HG02885 (cell line): ENCODE measurements around the gene ENO2.

Experiments used
- ATAC-seq: cut with Tn5 transposase; IDR thresholded peaks from one replicate; pipeline ENCODE4 v1.9.1; 2021; ENCODE audit warnings: mild to moderate bottlenecking; ENCODE audit not compliant: unreplicated experiment, poor library complexity

Gene ENO2

GRCh38 chr12:6909421-6910145, 4.8 kb upstream of the ENO2 start:
- ATAC-seq: no peak

GRCh38 chr12:6912164-6912935, 2.0 kb upstream of the ENO2 start:
- no peak for ATAC-seq

GRCh38 chr12:6914947-6915788, 788 bp downstream of the ENO2 start:
- ATAC-seq: no peak

- no peak for ATAC-seq
These were observed 1.5 kb downstream of the ENO2 start for GRCh38 chr12:6915789-6916285.

- no peak for ATAC-seq
These were observed 2.2 kb downstream of the ENO2 start for GRCh38 chr12:6916426-6917200.

GRCh38 chr12:6917491-6918231, 3.3 kb downstream of the ENO2 start:
- ATAC-seq: no peak

- ATAC-seq: no peak
These were observed 5.2 kb downstream of the ENO2 start for GRCh38 chr12:6919588-6919987.

- no peak for ATAC-seq
These were observed 7.2 kb downstream of the ENO2 start for GRCh38 chr12:6921539-6921938.

GRCh38 chr12:6921996-6922946, 7.9 kb downstream of the ENO2 start:
- no peak for ATAC-seq

GRCh38 chr12:6923003-6923732, 8.8 kb downstream of the ENO2 start:
- no peak for ATAC-seq

GRCh38 chr12:6923851-6924250, 9.5 kb downstream of the ENO2 start:
- ATAC-seq: no peak

GRCh38 chr12:6925239-6925539, 10.8 kb downstream of the ENO2 start:
- no peak for ATAC-seq

GRCh38 chr12:6925540-6926279, 11.3 kb downstream of the ENO2 start:
- ATAC-seq: no peak

GRCh38 chr12:6927379-6928021, 13.1 kb downstream of the ENO2 start, which contains the start of gene ATN1:
TSS of gene ATN1 (plus strand) at chr12:6927959. CDS start at chr12:6934002, 6,043 bp downstream.
- no peak for ATAC-seq

GRCh38 chr12:6928022-6928702, 13.8 kb downstream of the ENO2 start:
- no peak for ATAC-seq
